Caki2 (cell line): ENCODE measurements around the gene RNF182. TPM values are rescaled to one million over a fixed set of nuclear protein-coding genes. Genes with fewer than 3 reads are reported as not detected.

Source experiments
- DNase-seq: peaks from one replicate; pipeline ENCODE4 v3.0.0-alpha.2; 2015; ENCODE audit warnings: low read depth
- in situ Hi-C: cut with HindIII; loops from 2 replicates; pipeline ENCODE4 v1.10.0; 2016; ENCODE audit warnings: low sequenced_read_pairs, low pct_unique_long_range_greater_than_20kb, mixed read lengths
- total RNA-seq: library from RNA; depleted of rRNA; stranded (reverse); fragments of >200 nt; shearing (Covaris generic); gene quantifications from 2 replicates; pipeline ENCODE4 v1.2.3, GENCODE V29; 2014; ENCODE audit warnings: low replicate concordance

The RNF182 gene
- total RNA-seq, 1 experiment from 2014 or later, result 0.10 TPM

GRCh38 chr6:13988908-13989307, 64.2 kb downstream of the RNF182 start:
- no peak for DNase-seq
- in situ Hi-C loops, result no loop called here

- no peak for DNase-seq
- in situ Hi-C loops, result no loop called here
Observed at GRCh38 chr6:13989496-13990144, 64.9 kb downstream of the RNF182 start.

GRCh38 chr6:13990796-13991195, 66.0 kb downstream of the RNF182 start:
- in situ Hi-C loops, result no loop called here
- no peak for DNase-seq

- in situ Hi-C loops, result no loop called here
- no peak for DNase-seq
Observed at GRCh38 chr6:13991393-13991792, 66.6 kb downstream of the RNF182 start.

GRCh38 chr6:13992417-13993055, 67.8 kb downstream of the RNF182 start:
- in situ Hi-C loops, result no loop called here
- DNase-seq, result peak; percentile 2

- in situ Hi-C loops, result no loop called here
- no peak for DNase-seq
Observed at GRCh38 chr6:13993416-13993815, 68.7 kb downstream of the RNF182 start.

GRCh38 chr6:13998356-13998755, 73.6 kb downstream of the RNF182 start:
- no peak for DNase-seq
- in situ Hi-C loops, result no loop called here

- in situ Hi-C loops, result no loop called here
- DNase-seq, result no peak
Observed at GRCh38 chr6:14000901-14001300, 76.1 kb downstream of the RNF182 start.

GRCh38 chr6:14001329-14002012, 76.7 kb downstream of the RNF182 start:
- in situ Hi-C loops, result no loop called here
- DNase-seq, result peak; percentile 62

GRCh38 chr6:14002176-14002947, 77.6 kb downstream of the RNF182 start:
- in situ Hi-C loops, result no loop called here
- no peak for DNase-seq

- DNase-seq, result no peak
- in situ Hi-C loops, result no loop called here
Observed at GRCh38 chr6:14004258-14004657, 79.5 kb downstream of the RNF182 start.

- in situ Hi-C loops, result no loop called here
- DNase-seq, result no peak
Observed at GRCh38 chr6:14008809-14009208, 84.1 kb downstream of the RNF182 start.

- no peak for DNase-seq
- in situ Hi-C loops, result no loop called here
Observed at GRCh38 chr6:14009431-14009830, 84.7 kb downstream of the RNF182 start.

GRCh38 chr6:14010275-14010674, 85.5 kb downstream of the RNF182 start:
- no peak for DNase-seq
- in situ Hi-C loops, result no loop called here

- in situ Hi-C loops, result no loop called here
- no peak for DNase-seq
Observed at GRCh38 chr6:14012313-14013030, 87.7 kb downstream of the RNF182 start.

- DNase-seq, result no peak
- in situ Hi-C loops, result no loop called here
Observed at GRCh38 chr6:14015964-14016363, 91.2 kb downstream of the RNF182 start.

GRCh38 chr6:14016432-14016831, 91.7 kb downstream of the RNF182 start:
- in situ Hi-C loops, result no loop called here
- DNase-seq, result no peak

- DNase-seq, result no peak
- in situ Hi-C loops, result no loop called here
Observed at GRCh38 chr6:14016935-14017625, 92.3 kb downstream of the RNF182 start.
